Astrocyte (in vitro differentiated cells and primary cell): ENCODE measurements around the gene GAS2. TPM values are rescaled to one million over a fixed set of nuclear protein-coding genes. Genes with fewer than 3 reads are reported as not detected.

Experiments
- DNase-seq: peaks from one replicate; pipeline ENCODE4 v3.0.0-alpha.2; 2010; ENCODE audit warnings: low read depth
- FAIRE-seq: peaks from 2 replicates; lab custom pipeline; 2011; peaks lifted over from hg19 to GRCh38; lab: Jason Lieb, UNC
- H2AFZ ChIP-seq: 2 replicates; pipeline ENCODE4 v1.6.0; 2012; ENCODE audit warnings: low read depth, low read length, inconsistent platforms
- H3K27ac ChIP-seq: 2 replicates; pipeline ENCODE4 v1.5.1; 2011; ENCODE audit warnings: low read depth, low read length, inconsistent platforms
- H3K27me3 ChIP-seq: 2 replicates; pipeline ENCODE4 v1.6.0; 2011; ENCODE audit warnings: low read length, inconsistent platforms; ENCODE audit not compliant: insufficient read depth
- H3K36me3 ChIP-seq: 2 replicates; pipeline ENCODE4 v1.5.1; 2011; ENCODE audit warnings: low read length, inconsistent platforms; ENCODE audit not compliant: insufficient read depth
- H3K4me1 ChIP-seq: 2 replicates; pipeline ENCODE4 v1.5.1; 2011; ENCODE audit warnings: low read length, inconsistent platforms; ENCODE audit not compliant: insufficient read depth
- H3K4me2 ChIP-seq: 2 replicates; pipeline ENCODE4 v1.6.0; 2012; ENCODE audit warnings: low read length, inconsistent platforms
- H3K4me3 ChIP-seq: 2 replicates; pipeline ENCODE4 v1.5.1; 2011; ENCODE audit warnings: low read depth, mild to moderate bottlenecking, low read length, inconsistent platforms; ENCODE audit not compliant: insufficient read depth
- H3K79me2 ChIP-seq: 2 replicates; pipeline ENCODE4 v1.6.0; 2012; ENCODE audit warnings: mild to moderate bottlenecking, low read length, inconsistent platforms; ENCODE audit not compliant: insufficient read depth
- H3K9ac ChIP-seq: 2 replicates; pipeline ENCODE4 v1.6.0; 2012; ENCODE audit warnings: mild to moderate bottlenecking, low read length, inconsistent platforms
- H3K9me3 ChIP-seq: 2 replicates; pipeline ENCODE4 v1.5.1; 2012; ENCODE audit warnings: low read depth, mild to moderate bottlenecking, low read length, inconsistent platforms; ENCODE audit not compliant: insufficient read depth
- H4K20me1 ChIP-seq: 2 replicates; pipeline ENCODE4 v1.6.0; 2012; ENCODE audit warnings: low read length, inconsistent platforms; ENCODE audit not compliant: insufficient read depth
- H3K27ac Mint-ChIP-seq: one replicate; pipeline ENCODE4 v1.8.0; 2021; ENCODE audit warnings: mild to moderate bottlenecking, mixed read lengths; ENCODE audit not compliant: unreplicated experiment
- H3K27me3 Mint-ChIP-seq: one replicate; pipeline ENCODE4 v1.8.0; 2021; ENCODE audit warnings: low read depth, mixed read lengths; ENCODE audit not compliant: unreplicated experiment
- H3K36me3 Mint-ChIP-seq: one replicate; pipeline ENCODE4 v1.8.0; 2021; ENCODE audit warnings: low read depth, mixed read lengths; ENCODE audit not compliant: unreplicated experiment
- H3K4me1 Mint-ChIP-seq: one replicate; pipeline ENCODE4 v1.8.0; 2021; ENCODE audit warnings: low read depth, mixed read lengths; ENCODE audit not compliant: unreplicated experiment
- H3K4me3 Mint-ChIP-seq: one replicate; pipeline ENCODE4 v1.8.0; 2021; ENCODE audit warnings: mild to moderate bottlenecking, moderate library complexity, mixed read lengths; ENCODE audit not compliant: unreplicated experiment
- H3K9me3 Mint-ChIP-seq: one replicate; pipeline ENCODE4 v1.8.0; 2021; ENCODE audit warnings: mild to moderate bottlenecking, mixed read lengths; ENCODE audit not compliant: unreplicated experiment
- CTCF ChIP-seq: IDR thresholded peaks from 2 replicates; pipeline ENCODE4 v1.5.1; 2011; ENCODE audit warnings: low read depth, mild to moderate bottlenecking, inconsistent platforms, low read length, moderate library complexity; ENCODE audit not compliant: insufficient read depth
- EZH2 ChIP-seq: IDR thresholded peaks from 2 replicates; pipeline ENCODE4 v1.6.1; 2012; ENCODE audit warnings: mild to moderate bottlenecking, low read length, inconsistent platforms; ENCODE audit not compliant: insufficient read depth
- total RNA-seq: library from RNA; stranded (reverse); gene quantifications from 2 replicates; pipeline ENCODE4 v1.2.1, GENCODE V29; 2021

The GAS2 gene
- total RNA-seq, 1 donor from 2014 or later: 1.5 TPM

- Mint-ChIP-seq H3K27ac (no peak overlapping the region), H3K4me3 (no peak overlapping the region), H3K9me3 (no peaks in the 10 kb centered on the region), H3K4me1 (no peaks in the 10 kb centered on the region), H3K36me3 (no peaks in the 10 kb centered on the region), H3K27me3 (no peaks in the 10 kb centered on the region)
- DNase-seq (no peak), FAIRE-seq (no peak)
- H3K79me2 ChIP-seq: no peaks in the 10 kb centered on the region
- H3K4me2 ChIP-seq: no peak overlapping the region
- no peaks in the 10 kb centered on the region for H3K36me3 ChIP-seq
- no peaks in the 10 kb centered on the region for H3K4me1 ChIP-seq
- no peaks in the 10 kb centered on the region for H3K9me3 ChIP-seq
- H4K20me1 ChIP-seq: no peaks in the 10 kb centered on the region
- no peak overlapping the region for H3K4me3 ChIP-seq
- H3K9ac ChIP-seq: no peak overlapping the region
- H2AFZ ChIP-seq: no peak overlapping the region
- no peak overlapping the region for H3K27ac ChIP-seq
- H3K27me3 ChIP-seq: no peaks in the 10 kb centered on the region
- no peak for TF ChIP-seq EZH2
- no peak for TF ChIP-seq CTCF
These were observed 112.2 kb downstream of the GAS2 start for GRCh38 chr11:22778642-22779041.

GRCh38 chr11:22779850-22780249 lies 113.4 kb downstream of the GAS2 start:
- FAIRE-seq: no peak
- no peaks in the 10 kb centered on the region for H4K20me1 ChIP-seq
- DNase-seq: no peak
- no peak overlapping the region for H3K9ac ChIP-seq
- no peaks in the 10 kb centered on the region for H3K36me3 ChIP-seq
- H3K9me3 ChIP-seq: no peaks in the 10 kb centered on the region
- H3K27ac Mint-ChIP-seq: no peak overlapping the region
- no peak overlapping the region for H3K4me3 ChIP-seq
- peaks cover 3% of the 10 kb centered on the region for H3K4me1 ChIP-seq
- H3K36me3 Mint-ChIP-seq: no peaks in the 10 kb centered on the region
- H3K4me2 ChIP-seq: no peak overlapping the region
- no peak overlapping the region for H3K4me3 Mint-ChIP-seq
- TF ChIP-seq CTCF (no peak), EZH2 (no peak)
- peaks cover 3% of the 10 kb centered on the region for H3K4me1 Mint-ChIP-seq
- no peak overlapping the region for H3K27ac ChIP-seq
- no peaks in the 10 kb centered on the region for H3K27me3 ChIP-seq
- no peaks in the 10 kb centered on the region for H3K27me3 Mint-ChIP-seq
- H3K79me2 ChIP-seq: no peaks in the 10 kb centered on the region
- no peak overlapping the region for H2AFZ ChIP-seq
- no peaks in the 10 kb centered on the region for H3K9me3 Mint-ChIP-seq

- H3K9ac ChIP-seq: no peak overlapping the region
- H3K36me3 ChIP-seq: no peaks in the 10 kb centered on the region
- FAIRE-seq: no peak
- Mint-ChIP-seq H3K27me3 (no peaks in the 10 kb centered on the region), H3K9me3 (no peaks in the 10 kb centered on the region), H3K4me3 (no peak overlapping the region), H3K4me1 (peaks cover 11% of the 10 kb centered on the region), H3K27ac (no peak overlapping the region), H3K36me3 (no peaks in the 10 kb centered on the region)
- H3K4me3 ChIP-seq: no peak overlapping the region
- H3K4me2 ChIP-seq: no peak overlapping the region
- no peak for DNase-seq
- TF ChIP-seq EZH2: no peak
- no peak for TF ChIP-seq CTCF
- no peaks in the 10 kb centered on the region for H3K27me3 ChIP-seq
- H2AFZ ChIP-seq: no peak overlapping the region
- H3K79me2 ChIP-seq: no peaks in the 10 kb centered on the region
- H3K27ac ChIP-seq: no peak overlapping the region
- peaks cover 12% of the 10 kb centered on the region for H3K4me1 ChIP-seq
- H4K20me1 ChIP-seq: no peaks in the 10 kb centered on the region
- no peaks in the 10 kb centered on the region for H3K9me3 ChIP-seq
These were observed 114.7 kb downstream of the GAS2 start for GRCh38 chr11:22780952-22781593.
